ELR (cell line): ENCODE measurements around the gene ZNF692.

Source experiments
- DNase-seq: peaks from one replicate; pipeline ENCODE4 v3.0.0-alpha.2; 2015; ENCODE audit warnings: low read depth

ZNF692 gene

DNA sequence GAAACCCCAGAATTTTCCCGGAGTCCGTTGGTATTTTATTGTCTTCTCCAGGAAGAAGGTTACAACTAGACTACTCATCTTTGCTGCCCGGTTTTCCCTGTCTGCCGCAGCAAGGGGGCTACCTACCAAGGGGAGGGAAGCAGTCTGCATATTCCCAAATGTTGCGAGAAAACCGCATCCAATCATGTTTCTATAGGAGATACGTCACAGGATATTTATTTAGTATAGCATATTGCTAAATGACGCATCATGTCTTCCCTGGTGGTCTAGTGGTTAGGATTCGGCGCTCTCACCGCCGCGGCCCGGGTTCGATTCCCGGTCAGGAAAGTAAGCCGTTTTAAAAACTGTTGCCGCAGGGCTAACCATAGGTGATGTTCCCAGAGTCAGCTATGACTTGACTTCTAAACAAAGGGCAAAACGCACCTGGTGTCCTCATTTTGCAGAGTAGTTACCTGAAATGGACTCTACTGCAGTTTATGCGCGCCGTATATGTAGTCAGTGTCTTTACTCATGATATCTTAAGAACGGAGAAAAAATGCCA is 15.2 kb upstream of the ZNF692 start:
- DNase-seq, result peak; percentile 84

- peak; percentile 94 for DNase-seq
These were observed 14.6 kb upstream of the ZNF692 start for GRCh38 chr1:248873409-248873992.

GRCh38 chr1:248872752-248873408 is 14.0 kb upstream of the ZNF692 start:
- peak; percentile 80 for DNase-seq

DNA sequence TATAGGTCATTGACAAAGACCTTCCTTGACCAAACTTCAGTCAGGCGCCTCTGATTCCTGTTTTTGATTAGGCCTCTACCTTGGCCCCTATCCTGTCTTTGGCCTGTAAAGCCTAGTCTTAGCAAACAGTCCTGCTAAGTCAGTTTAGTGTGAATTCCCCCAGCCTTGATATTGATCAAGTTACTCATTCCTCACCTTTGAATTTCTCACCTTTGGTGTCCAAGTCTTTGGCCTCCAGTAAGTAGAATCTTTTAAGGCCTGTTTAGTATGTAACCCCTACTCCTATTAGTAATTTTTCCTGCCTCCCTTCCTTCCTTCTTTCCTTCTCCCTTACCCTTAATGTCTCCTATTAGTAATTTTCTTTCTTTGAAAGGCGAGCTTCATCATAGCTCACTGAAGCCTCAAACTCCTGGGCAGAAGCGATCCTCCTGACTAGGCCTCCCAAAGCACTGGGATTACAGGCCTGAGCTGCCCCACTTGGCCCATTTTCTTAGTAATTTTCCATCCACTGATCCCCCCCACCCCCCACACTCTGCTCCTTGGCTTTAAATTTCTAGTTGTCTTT is 13.0 kb upstream of the ZNF692 start:
- no peak for DNase-seq

- DNase-seq, result peak; percentile 81
These were observed 4.4 kb upstream of the ZNF692 start for GRCh38 chr1:248862998-248863881.

- peak; percentile 33 for DNase-seq
These were observed 3.8 kb upstream of the ZNF692 start for GRCh38 chr1:248862695-248862997.

- no peak for DNase-seq
These were observed 2.7 kb upstream of the ZNF692 start for GRCh38 chr1:248861616-248862015.

GRCh38 chr1:248860007-248860406 is 1.1 kb upstream of the ZNF692 start:
- DNase-seq, result no peak

DNA sequence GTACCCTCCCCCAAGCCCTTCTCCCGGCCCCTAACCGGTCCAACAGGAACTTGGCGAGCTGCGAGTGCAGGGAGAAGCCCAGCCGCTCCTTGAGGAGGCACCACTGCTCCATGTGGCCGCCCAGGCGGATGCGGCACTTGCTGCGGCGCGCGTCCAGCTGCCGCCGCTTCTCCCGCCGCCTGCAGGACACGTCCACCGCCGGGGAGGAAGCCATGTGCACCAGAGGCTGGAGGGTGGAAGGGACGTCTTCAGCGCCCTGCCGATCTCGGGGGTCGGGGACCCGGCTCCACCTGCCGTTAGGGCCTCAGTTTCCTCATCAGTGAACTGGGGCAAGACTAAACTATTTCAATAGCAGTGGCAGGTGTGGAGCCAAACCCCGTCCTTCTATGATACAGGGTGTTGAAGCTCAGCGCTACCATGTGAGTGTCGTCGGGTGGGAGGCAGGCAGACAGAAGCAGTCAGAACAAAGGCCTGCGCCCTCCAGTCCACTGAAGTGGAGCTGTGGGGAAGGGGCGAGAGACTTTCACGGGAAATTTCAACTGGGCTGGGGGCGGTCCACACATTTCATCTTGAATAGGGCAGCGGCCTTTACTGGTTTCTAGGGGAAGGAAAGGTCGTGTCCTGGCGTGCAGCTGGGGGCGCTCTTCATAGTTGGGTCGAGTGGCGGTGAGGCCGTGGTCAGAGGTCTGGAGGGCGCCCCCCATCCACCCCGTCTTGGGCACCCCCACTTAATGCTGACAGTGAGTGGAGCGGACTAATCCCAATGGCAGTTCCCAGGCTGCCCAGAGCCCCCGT is 592 bp downstream of the ZNF692 start:
- DNase-seq, result peak; percentile 80

GRCh38 chr1:248857749-248858095 is 1.2 kb downstream of the ZNF692 start:
- no peak for DNase-seq

- DNase-seq, result no peak
These were observed 1.7 kb downstream of the ZNF692 start for GRCh38 chr1:248857201-248857600.

GRCh38 chr1:248856176-248856575 is 2.7 kb downstream of the ZNF692 start:
- DNase-seq, result no peak

DNA sequence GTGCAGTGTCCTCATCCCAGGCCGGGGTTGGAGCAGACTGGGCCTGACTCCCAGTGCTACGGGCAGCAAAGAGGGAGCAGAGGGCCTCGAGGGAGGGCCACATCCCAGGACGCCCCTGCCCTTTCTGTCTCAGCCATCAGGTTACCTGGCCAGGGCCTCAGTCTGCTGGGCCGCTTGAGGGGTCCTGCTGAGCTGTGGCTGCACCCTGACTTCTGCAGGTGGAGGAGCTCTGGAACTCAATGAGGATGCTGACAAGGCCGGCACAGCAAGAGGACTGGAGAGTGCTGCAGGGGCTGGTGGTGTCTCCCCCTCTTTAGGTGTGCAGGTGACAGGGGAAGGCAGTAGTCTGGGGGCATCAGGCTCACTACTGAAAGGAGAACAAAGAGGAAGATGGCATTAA is 3.3 kb downstream of the ZNF692 start:
- DNase-seq, result no peak

DNA sequence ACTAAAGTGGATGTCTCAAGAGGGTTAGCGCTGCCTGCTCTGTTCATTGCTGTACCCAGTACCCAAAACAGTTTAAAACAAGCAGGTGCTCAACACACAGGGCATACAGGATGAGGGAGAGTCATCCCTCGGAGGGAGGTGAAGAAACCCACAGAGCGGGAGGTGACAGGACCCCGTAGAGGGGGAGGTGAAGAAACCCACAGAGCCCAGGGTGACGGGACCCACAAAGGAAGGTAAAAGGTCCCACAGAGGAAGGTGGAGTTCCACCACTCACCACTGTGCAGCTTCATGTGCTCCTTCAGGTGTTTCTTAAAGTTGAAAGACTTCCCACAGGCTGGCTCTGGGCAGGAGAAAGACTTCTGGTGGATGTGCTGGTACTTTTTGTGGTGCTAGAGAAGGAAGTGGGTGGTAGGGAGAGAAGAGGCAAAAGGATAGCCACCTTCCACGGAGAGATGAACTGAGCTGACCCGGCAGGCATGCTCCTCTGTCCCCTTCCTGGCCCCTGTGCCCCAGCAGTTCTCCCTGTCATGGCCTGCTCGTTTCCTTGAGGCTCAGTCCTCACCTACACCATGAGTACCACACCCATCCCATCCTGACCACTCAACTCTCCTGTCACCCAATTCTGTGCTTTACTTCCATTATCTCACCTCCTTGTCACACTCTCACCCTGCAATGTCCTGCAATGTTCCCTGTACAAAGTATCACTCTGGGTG is 5.1 kb downstream of the ZNF692 start:
- DNase-seq, result no peak

- no peak for DNase-seq
These were observed 6.1 kb downstream of the ZNF692 start for GRCh38 chr1:248852481-248853405.

DNA sequence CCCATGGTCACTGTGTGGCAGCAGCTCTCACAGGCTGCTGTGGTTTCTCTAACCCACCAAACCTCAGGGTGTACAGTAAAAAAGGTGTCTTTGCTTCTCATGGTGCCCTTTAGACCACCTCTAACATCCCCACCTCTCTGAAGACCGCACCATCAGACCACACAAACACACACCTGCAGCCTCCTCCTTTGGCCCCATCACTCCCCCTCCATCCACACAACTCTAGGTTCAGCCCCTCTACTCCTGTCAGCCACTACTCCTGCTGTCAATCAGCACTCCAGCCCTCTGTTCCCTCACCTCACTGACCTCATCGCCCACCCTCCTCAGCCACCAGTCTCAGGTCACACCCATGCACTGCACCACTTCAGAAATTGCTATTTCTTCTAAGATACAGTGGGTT is 7.5 kb downstream of the ZNF692 start:
- no peak for DNase-seq

DNA sequence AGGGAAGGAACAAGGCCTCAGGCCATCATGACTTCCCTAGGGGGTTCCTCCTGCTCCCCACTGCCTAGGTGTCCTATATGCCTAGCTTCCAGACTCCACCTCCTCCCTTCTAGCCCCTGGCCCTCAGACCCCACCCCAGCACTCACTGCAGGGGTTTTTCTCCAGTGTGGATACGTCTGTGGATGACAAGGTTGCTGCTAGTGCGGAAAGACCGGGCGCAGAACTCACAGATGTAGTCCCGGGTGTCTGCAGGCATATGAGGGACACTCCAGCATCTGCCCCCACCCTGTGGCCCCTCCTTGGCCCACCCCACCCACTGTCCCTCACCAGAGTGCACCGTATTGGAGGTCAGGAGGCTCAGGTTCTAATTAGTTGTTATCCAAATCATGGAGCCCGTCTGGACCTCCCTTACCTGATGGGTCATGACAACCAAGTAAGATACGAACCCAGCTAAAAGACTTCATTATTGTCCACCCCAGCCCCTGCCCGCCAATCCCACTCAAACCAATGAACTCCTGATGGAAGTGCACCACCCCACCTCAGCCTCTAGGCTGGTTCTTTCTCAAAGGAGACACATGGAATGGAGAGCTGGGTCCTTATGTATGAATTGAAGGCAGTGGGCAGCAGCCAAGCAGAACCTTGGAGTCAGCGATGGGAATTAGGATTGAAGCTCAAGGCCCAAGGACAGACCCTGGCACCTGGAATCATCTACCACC is 8.2 kb downstream of the ZNF692 start:
- no peak for DNase-seq

DNA sequence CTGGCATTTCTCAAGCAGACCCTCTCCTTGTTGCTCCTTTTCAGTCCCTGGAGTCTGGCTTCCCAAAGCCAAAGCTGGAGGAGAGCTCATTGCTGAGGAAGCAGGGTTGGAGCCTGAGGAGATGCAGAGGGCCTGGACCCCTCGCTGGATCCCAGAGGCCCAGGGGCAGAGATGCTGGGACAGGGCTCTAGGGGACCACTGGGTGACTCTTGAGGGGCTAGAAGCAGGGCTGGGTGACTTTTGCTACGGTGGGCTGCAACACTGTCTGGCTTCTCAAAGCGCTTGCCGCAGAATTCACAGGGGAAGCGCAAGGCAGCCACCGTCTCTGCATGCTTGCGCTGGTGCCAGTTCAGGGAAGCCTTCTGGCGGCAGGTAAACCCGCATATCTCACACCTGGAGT is 8.8 kb downstream of the ZNF692 start:
- DNase-seq, result no peak

DNA sequence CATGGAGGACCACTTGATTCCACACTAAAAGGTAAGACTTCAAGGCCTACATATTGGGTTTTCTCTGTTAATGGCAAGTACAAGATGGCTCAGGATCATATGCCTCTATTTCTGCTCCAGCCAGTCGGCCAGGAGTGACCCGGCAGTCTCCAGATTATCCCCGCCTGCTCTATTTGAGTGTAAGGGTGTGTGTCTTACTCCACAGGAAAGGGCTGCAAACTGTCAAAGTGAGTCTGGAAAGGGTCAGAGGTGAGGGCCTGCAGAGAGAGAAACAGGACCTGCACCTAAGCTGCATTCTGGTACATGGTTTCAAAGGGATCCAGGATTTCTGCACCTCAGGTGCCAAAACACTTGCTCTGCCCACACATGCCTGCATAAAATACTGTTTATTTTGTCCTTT is 9.2 kb downstream of the ZNF692 start:
- DNase-seq, result no peak

- no peak for DNase-seq
These were observed 9.7 kb downstream of the ZNF692 start for GRCh38 chr1:248849152-248849551.
